ENCODE measurements around the gene FOXD4L6.
A peak's percentile ranks its signal among the peaks of the same experiment; 100 is the strongest.
"Not testable (repeated sequence)": the region's sequence is repeated elsewhere in the genome, so short reads cannot be mapped to it uniquely, and the experiment has no call there.

Gene FOXD4L6

DNA sequence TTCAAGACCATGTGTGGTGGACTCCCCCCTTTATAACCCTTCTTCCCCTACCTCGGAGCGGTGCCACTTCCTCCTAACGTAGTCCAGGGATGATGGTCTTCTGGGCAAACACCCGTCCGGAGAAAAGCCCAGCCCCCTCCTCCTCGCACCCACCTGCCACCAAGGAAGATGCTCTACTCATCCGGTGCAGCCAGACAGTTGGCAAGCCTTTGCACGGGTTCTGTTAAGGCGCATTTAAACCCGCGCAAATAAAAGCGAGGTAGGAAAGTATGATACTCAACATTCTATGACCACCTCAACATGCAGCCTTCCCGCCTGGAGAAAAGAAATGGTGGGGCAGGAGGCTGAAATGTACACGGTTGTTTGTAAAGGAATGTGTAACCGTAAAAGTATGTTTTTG, at the start of gene FOXD4L6:
Gene FOXD4L6, minus strand, starts transcription at position 101 of the 400 bp plus-strand sequence. CDS start 298 bp downstream, outside the sequence.
- DNase-seq (ENCODE audit: low spot score) = not testable (repeated sequence)

DNA sequence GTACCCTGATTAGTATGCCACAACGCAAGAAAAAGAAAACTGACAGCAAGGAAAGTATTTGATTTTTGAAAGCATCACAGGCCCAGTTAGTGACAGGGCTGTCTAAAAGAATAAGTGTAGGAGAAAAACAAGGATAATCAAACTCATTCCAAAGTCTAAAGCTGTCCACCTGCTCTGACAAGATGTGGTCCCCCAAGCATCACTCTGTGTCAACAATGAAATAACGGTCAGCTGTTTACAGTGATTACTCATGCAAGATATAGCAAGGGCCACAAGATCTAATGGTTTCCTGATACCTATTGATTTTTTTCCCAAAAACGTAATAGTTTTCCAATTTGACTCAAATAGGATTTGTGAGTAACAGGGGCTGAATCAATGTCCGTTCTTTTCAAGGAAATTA, 46.5 kb upstream of the FOXD4L6 start:
- DNase-seq (ENCODE audit: low spot score) = not testable (repeated sequence)

GRCh38 chr9:41150116-41150515, 21.6 kb upstream of the FOXD4L6 start:
- not testable (repeated sequence) for DNase-seq (ENCODE audit: low spot score)

DNA sequence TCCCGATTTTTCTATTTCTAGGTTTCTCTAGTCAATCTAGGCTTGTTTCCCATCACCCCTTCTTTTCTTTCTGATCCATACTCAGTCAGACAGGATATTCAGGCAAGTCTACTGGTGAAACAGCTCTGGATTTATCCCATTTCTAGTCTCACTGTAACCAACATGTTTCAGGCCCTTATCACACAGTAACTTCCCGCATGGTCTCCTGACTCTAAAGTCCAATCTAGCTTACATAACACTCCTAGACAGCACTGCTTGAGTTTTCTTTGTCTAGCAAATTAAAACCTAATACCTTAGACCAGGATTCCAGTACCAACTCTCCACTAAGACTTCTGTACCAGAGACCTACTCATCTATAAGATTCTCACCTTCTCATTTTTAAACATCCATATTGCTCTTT, 13.4 kb upstream of the FOXD4L6 start:
- DNase-seq (ENCODE audit: low spot score) = not testable (repeated sequence)

- not testable (repeated sequence) for DNase-seq (ENCODE audit: low spot score)
Observed at GRCh38 chr9:41126746-41127446, 1.6 kb downstream of the FOXD4L6 start.

GRCh38 chr9:41125936-41126335, 2.5 kb downstream of the FOXD4L6 start:
- DNase-seq (ENCODE audit: low spot score) = not testable (repeated sequence)

GRCh38 chr9:41125109-41125658, 3.3 kb downstream of the FOXD4L6 start:
- not testable (repeated sequence) for DNase-seq (ENCODE audit: low spot score)

DNA sequence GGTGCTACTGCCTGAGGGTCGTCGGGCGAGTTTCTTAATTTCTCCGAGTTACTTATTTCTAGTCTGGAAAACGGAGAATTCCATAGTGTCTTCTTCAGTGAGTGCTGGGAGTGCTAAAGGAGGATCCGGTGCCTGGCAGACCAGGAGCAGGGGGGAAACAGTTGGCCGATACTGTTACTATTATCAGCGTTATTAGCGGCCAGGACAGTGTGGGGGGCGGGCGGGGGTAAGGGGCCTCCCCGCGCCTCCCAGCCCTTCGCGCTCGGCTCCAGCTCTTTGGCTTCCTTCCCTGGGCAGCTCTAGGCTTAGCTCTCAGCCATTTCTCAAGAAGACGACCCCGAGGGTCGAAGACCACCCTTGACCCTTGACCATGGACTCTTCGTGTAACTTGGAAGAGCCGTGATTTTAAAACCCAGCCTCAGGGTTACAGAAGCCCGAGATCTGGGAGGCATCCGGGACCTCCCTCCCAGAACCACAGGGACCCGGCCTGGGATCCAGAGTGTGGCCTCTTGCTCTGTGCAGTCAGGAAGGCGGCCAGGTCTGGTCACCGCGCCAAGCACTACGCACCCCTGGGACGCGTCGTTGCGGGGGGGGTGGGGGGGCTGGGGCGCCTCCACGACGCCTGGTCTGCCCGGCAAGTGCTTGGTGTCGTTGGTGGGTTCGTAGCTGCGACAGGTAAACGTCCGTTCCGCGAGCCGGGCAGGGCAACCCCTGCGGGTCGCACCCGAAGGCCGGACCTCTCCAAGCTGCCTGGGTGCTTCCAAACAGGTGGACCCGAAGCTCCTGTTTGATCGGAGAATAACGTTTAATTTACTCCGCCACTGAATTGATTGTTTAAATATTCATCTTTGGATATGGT, 4.0 kb downstream of the FOXD4L6 start:
- DNase-seq (ENCODE audit: low spot score) = not testable (repeated sequence)

GRCh38 chr9:41123812-41124211, 4.7 kb downstream of the FOXD4L6 start:
- DNase-seq (ENCODE audit: low spot score) = not testable (repeated sequence)

- DNase-seq (ENCODE audit: low spot score) = not testable (repeated sequence)
Observed at GRCh38 chr9:41123396-41123795, 5.1 kb downstream of the FOXD4L6 start.

DNA sequence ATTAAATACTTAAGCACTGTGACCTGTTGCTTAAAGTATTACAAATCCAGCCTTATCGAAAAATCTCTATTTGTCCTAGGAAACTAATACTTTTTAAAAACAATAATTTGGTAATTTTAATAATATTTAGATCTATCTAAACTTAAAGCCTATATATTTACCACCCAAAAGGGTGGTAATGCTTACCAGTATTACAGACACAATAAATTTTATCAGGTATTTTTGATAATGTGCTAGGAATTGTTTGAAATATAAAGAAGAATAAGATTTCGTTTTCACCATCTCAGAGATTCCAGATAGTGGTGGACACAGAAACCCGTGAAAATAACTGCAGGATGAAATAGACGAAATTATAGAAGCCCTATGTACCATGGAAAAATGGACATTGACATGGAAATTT, 7.8 kb downstream of the FOXD4L6 start:
- not testable (repeated sequence) for DNase-seq (ENCODE audit: low spot score)

DNA sequence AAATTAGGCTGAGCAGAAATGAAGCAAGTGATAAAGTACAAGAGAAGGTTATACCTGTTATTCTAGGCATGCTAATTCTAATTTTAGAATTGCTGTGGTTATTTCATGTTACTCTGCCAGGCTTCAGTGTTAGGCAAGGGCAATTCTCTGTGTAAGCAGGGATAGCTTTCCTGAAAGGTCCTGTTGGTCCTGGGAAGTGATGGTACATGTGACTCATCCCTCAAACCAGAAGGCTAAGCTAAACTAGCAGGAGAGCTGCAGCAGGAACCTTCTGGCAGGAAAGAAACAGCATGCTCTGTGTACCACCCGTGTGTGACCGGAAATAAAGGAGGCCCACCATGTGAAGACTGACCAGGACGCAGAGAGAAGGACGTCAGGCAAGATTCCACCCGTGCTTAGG, 8.8 kb downstream of the FOXD4L6 start:
- not testable (repeated sequence) for DNase-seq (ENCODE audit: low spot score)

GRCh38 chr9:41119311-41119710, 9.2 kb downstream of the FOXD4L6 start:
- DNase-seq (ENCODE audit: low spot score) = not testable (repeated sequence)

DNA sequence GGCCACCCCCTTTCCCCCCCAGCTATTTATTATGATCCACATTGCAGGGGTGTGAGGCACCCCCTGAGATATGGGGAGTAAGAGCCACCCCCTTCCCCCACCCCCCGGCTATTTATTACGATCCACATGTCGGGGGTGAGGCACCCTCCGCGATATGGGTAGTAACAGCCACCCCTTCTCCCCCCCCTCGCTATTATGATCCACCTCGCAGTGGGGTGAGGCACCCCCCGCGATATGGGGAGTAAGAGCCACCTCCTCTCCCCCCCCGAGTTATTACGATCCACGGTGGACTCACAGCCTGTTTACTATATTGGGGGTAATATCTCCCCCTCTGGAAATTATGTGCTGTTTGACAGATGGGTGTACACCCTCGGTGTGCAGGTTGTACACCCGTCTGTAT, 15.1 kb downstream of the FOXD4L6 start:
- not testable (repeated sequence) for DNase-seq (ENCODE audit: low spot score)

GRCh38 chr9:41111414-41111813, 17.1 kb downstream of the FOXD4L6 start:
- DNase-seq (ENCODE audit: low spot score) = not testable (repeated sequence)

DNA sequence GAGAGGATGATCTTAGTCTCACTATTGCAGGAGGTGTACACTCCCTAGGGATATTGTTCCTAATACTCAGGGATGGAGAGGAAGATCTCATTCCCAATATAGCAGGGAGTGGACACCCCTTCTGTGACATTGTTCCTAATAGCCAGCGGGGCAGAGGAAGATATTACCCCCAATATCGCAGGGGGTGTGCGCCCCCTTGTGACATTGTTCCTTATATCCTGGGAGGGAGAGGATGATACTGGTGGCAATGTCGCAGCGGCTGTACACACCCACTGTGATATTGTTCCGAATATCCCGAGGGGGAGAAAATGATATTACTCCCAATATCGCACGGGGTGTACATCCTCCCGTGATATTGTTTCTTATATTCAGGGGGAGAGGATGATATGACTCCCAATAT, 17.6 kb downstream of the FOXD4L6 start:
- peak; percentile 1 for DNase-seq (ENCODE audit: low spot score)

- not testable (repeated sequence) for DNase-seq (ENCODE audit: low spot score)
Observed at GRCh38 chr9:41109253-41109652, 19.2 kb downstream of the FOXD4L6 start.

- DNase-seq (ENCODE audit: low spot score) = not testable (repeated sequence)
Observed at GRCh38 chr9:41108816-41109215, 19.7 kb downstream of the FOXD4L6 start.

DNA sequence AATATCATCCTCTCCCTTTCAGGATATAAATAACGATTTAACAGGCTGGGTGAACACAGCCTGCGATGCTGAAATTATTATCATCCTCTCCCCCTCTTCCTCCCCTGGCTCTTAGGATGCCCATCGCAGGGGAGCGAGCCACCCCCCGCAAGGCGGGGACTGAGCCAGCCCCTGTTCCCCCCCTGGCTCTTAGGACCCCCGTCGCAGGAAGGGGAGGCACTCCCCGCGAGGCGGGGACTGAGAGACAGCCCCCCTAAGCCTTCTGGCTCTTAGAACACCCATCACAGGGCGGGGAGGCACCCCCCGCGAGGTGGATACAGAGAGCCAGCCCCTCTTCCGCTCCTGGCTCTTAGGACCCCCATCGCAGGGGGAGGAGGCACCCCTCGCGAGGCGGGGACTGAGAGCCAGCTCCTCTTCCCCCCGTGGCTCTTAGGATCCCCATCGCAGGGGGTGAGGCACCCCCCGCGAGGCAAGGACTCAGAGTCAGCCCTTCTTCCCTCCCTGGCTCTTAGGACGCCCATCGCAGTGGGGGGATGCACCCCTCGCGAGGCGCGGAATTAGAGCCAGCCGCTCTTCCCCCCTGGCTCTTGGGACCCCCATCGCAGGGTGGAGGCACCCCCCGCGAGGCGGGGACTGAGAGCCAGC, 21.9 kb downstream of the FOXD4L6 start:
- not testable (repeated sequence) for DNase-seq (ENCODE audit: low spot score)

DNA sequence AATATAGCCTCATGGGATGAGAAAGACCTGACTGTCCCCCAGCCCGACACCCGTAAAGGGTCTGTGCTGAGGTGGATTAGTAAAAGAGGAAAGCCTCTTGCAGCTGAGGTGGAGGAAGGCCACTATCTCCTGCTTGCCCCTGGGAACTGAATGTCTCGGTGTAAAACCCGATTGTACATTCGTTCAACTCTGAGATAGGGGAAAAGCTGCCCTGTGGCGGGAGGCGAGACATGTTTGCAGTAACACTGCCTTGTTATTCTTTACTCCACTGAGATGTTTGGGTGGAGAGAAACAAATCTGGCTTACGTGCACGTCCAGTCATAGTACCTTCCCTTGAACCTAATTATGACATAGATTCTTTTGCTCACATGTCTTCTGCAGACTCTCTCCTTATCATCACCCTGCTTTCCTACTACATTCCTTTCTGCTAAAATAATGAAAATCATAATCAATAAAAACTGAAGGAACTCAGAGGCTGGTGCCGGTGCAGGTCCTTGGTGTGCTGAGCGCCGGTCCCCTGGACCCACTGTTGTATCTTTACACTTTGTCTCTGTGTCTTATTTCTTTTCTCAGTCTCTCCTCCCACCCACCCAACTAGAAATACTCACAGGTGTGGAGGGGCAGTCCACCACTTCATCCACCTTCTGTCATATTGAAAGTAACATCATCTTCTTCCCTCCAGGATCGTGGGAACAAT, 22.8 kb downstream of the FOXD4L6 start:
- not testable (repeated sequence) for DNase-seq (ENCODE audit: low spot score)

- not testable (repeated sequence) for DNase-seq (ENCODE audit: low spot score)
Observed at GRCh38 chr9:41104542-41104941, 23.9 kb downstream of the FOXD4L6 start.

Measured in Ammon's horn (tissue), 1 donor.